Measurements from ENCODE around the gene MYO15A. TPM values are rescaled to one million over a fixed set of nuclear protein-coding genes. Genes with fewer than 3 reads are reported as not detected.

MYO15A gene
- total and polyA plus RNA-seq, 2 of the 4 experiments (the other 2 are of a cell fraction): 0.18 to 1.1 TPM

- no peaks in the 10 kb centered on the region for H3K9me3 ChIP-seq (ENCODE audit: control insufficient read depth, insufficient read depth, low read length)
- H3K4me3 ChIP-seq (ENCODE audit: insufficient read depth, low read depth, low read length): no peak overlapping the region
- ChIA-PET POLR2A (ENCODE audit: unreplicated experiment) (no interaction called here), CTCF (interaction anchor here (0.6 kb wide), 1 partner anchor 122 kb away, joined by 3 read pairs; no protein-coding TSS in a partner anchor)
- no peak for DNase-seq
- no peak overlapping the region for H2BK20ac ChIP-seq (ENCODE audit: low read depth, low read length)
- H2AFZ ChIP-seq (replicated peaks; ENCODE audit: low read length, poor library complexity): no peak overlapping the region
- H3K9ac ChIP-seq (ENCODE audit: low read depth, low read length): no peak overlapping the region
- H3K36me3 ChIP-seq (ENCODE audit: control insufficient read depth, insufficient read depth, low read length): no peaks in the 10 kb centered on the region
- H3K4me2 ChIP-seq (ENCODE audit: low read depth, low read length): no peak overlapping the region
- no peak for ATAC-seq (ENCODE audit: low read depth)
- no peak overlapping the region for H3K23ac ChIP-seq (ENCODE audit: low read depth, low read length)
- in situ Hi-C loops (cut with MboI; ENCODE audit: low sequenced_read_pairs): no loop called here
- intact Hi-C loops (cut with micrococcal nuclease): no loop called here
- H3K27me3 ChIP-seq (ENCODE audit: control insufficient read depth, insufficient read depth, low read length): no peaks in the 10 kb centered on the region
- peaks cover 15% of the 10 kb centered on the region for H3K4me1 ChIP-seq (ENCODE audit: control insufficient read depth, insufficient read depth, low read length)
- no peak overlapping the region for H2BK120ac ChIP-seq (ENCODE audit: low read depth, low read length)
- H3K79me1 ChIP-seq (ENCODE audit: low read depth in 1 of 2, low read length in 2 of 2): peaks cover 6 to 7% of the 10 kb centered on the region in 2 experiments; a peak in 3 of 4 replicates
- H2BK15ac ChIP-seq (ENCODE audit: low read depth, low read length): no peak overlapping the region
- H3K56ac ChIP-seq (ENCODE audit: extremely low read depth, insufficient read depth, low read length): no peak overlapping the region
- TF ChIP-seq MXI1 (IDR thresholded peaks at IDR 0.05; ENCODE audit: borderline replicate concordance, low read depth, low read length) (no peak), MAZ (IDR thresholded peaks at IDR 0.05; ENCODE audit: borderline replicate concordance, low read depth, low read length) (no peak), USF2 (IDR thresholded peaks at IDR 0.05; ENCODE audit: low read depth, low read length) (no peak), BHLHE40 (IDR thresholded peaks at IDR 0.05; ENCODE audit: low read depth, low read length) (no peak), NFE2L2 (IDR thresholded peaks at IDR 0.05; ENCODE audit: low read depth, low read length) (no peak), SMC3 (IDR thresholded peaks at IDR 0.05; ENCODE audit: low read depth, low read length) (no peak), CEBPB (IDR thresholded peaks at IDR 0.05; ENCODE audit: low read depth, low read length) (no peak), CTCF (conservative IDR thresholded peaks at IDR 0.05; ENCODE audit: low read depth, low read length) (no peak), CHD1 (IDR thresholded peaks at IDR 0.05; ENCODE audit: low read depth, low read length) (no peak), FOS (IDR thresholded peaks at IDR 0.05; ENCODE audit: low read depth, low read length) (no peak), RFX5 (IDR thresholded peaks at IDR 0.05; ENCODE audit: low read depth, low read length) (no peak), MAFK (IDR thresholded peaks at IDR 0.05; ENCODE audit: low read depth, low read length) (no peak)
- H3K14ac ChIP-seq (replicated peaks; ENCODE audit: low read depth, low read length): no peak overlapping the region
- no peak overlapping the region for H3K18ac ChIP-seq (ENCODE audit: low read depth, low read length)
- no peak overlapping the region for H3K27ac ChIP-seq (ENCODE audit: insufficient read depth, low read length)
- BruUV-seq (replicated peaks): no TSS peak
- H2AK5ac ChIP-seq (ENCODE audit: low read depth, low read length): no peak overlapping the region
- no CpG with 5 or more reads among the region's 8 CpGs for WGBS, 2 experiments (ENCODE audit: extremely low coverage in 2 of 2, insufficient read length in 1 of 2)
- H4K5ac ChIP-seq (ENCODE audit: low read depth, low read length): no peak overlapping the region
- no peak overlapping the region for H4K91ac ChIP-seq (ENCODE audit: insufficient read depth, low read depth, low read length)
- dilution Hi-C loops (cut with HindIII; ENCODE audit: low sequenced_read_pairs, unreplicated experiment): no loop called here
- H4K20me1 ChIP-seq (ENCODE audit: insufficient read depth, low read length): no peaks in the 10 kb centered on the region
- H3K9me1 ChIP-seq (ENCODE audit: insufficient read depth, low read length): peaks cover 13% of the 10 kb centered on the region
- H4K8ac ChIP-seq (ENCODE audit: low read depth in 2 of 2, low read length in 2 of 2): no peak overlapping the region
- no peak overlapping the region for H2AK9ac ChIP-seq (replicated peaks; ENCODE audit: low read depth, low read length, poor library complexity)
- no peak overlapping the region for H3K4ac ChIP-seq (ENCODE audit: low read depth, low read length)
- no peak overlapping the region for H2BK5ac ChIP-seq (ENCODE audit: low read depth, low read length, poor library complexity, severe bottlenecking)
Measured at GRCh38 chr17:18177722-18178121, 69.2 kb downstream of the MYO15A start.
